NCI-H128 (cell line): ENCODE measurements around the gene KIAA1217.

Experiments used
- DNase-seq: peaks from one replicate; lab custom pipeline; 2025; ENCODE audit not compliant: unreplicated experiment; lab: John Stamatoyannopoulos, UW

The KIAA1217 gene

DNA sequence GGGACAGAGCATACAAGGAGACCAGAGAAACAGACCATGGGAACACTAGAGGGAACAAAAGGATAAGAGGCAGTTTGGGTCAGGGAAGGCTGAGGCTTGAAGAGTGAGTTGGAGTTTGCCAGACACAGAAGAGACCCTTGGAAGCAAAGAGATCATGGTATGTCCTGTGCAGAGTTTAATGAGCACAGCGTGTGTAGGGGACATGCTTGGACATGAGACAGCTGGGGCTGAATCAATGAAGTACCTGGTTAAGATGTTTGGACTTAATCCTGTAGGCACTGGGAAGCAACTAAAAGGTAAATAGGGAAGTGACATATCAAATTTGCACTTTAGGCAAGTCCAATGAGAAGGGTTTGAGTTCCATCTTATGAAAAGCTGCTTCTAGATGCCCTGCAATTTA, 79.6 kb downstream of the KIAA1217 start:
- DNase-seq: no peak

DNA sequence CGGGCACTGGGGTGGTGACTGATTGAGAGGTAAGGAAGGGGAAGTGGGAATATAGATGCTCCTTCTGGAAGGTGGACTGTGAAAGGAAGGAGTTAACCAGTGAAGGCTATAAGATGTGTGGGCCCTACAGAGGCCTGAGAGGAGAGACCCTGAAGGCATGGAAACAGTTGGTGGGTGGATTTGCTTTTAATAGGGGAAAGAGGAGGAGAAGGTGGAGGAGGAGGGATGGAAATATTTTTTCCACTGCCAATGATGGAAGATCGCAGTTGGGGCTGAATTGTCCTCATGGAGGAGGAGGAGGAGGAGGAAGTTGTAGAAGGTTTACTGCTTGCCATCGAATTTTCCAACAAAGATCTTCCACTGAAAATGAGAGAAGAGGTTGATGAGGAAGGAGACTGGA, 80.3 kb downstream of the KIAA1217 start:
- no peak for DNase-seq

- DNase-seq: no peak
Observed at GRCh38 chr10:24292304-24293293, 83.7 kb downstream of the KIAA1217 start.

- no peak for DNase-seq
Observed at GRCh38 chr10:24299578-24300260, 90.8 kb downstream of the KIAA1217 start.

DNA sequence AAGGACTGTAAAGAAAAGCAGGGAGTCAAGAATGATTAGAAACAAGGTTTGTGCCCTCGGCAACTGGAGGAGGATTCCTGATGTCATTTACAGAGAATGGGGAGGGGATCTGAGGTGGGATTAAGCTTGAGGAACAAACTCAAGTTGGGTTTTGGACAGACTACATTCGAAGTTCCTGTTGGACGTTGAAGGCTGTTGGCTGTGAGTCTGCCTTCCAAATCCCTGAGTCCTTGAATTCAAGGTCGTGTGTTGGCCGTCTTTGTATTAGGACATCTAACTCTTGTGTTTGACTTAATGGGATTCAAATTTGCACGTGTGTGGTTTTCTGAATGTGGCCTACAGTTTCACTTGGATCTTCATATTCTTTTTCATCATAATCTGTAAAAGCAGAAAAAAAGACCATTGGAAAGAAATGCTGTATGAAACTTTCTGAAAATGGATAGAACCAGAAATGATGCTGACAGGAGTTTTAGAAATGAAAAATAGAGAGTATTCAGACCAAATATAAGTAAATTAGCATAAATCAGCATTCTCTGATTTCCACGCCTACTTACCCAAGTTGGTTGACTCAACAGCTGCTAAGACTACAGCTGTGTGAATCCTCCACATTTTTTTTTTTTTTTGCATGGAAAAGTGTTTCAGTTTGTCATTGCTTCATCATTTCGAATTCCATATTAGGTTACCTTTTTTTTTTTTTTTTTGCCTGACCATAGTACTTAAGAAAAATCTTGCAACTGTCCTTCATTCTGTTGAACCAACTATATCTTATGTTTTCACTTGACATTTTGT, 94.8 kb downstream of the KIAA1217 start:
- no peak for DNase-seq

GRCh38 chr10:24305551-24306506, 96.9 kb downstream of the KIAA1217 start:
- no peak for DNase-seq

DNA sequence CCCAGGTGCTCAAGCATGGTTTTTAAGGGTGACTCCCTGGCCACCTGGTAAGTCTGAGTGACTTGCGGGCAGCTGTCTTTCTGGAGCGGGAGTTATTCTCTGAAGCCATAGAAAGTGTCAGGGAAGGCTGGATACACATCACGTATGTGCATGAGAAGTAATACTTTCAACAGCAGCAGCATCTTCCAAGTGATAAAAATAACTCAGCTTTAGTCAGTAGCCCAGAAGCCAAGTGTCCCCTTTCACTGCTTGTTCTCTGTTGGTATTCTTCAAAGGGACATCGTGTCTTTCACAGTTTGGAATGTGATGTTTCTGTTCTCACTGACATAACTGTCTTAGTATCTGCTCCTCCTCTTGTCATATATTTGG, 97.6 kb downstream of the KIAA1217 start:
- DNase-seq: no peak

DNA sequence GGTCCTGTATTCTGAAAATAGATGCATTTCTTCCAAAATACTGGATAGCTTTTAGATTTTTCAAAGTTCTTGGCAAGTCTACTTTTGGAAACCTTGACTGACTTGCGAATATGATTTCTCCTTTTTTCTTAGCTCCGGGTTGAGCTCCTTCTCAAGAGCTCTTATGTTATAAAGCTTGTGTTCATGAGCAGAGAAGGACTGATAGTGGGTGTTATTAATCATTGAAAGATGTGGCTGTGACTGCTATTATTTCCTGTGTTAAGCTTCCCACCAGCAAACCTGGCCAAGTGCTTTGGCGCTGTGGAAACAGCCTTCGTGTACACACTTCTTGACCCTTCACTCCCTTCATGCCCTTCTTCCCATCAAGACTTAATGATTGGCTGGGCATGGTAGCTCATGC, 98.2 kb downstream of the KIAA1217 start:
- no peak for DNase-seq

GRCh38 chr10:24307696-24308485, 99.0 kb downstream of the KIAA1217 start:
- no peak for DNase-seq

DNA sequence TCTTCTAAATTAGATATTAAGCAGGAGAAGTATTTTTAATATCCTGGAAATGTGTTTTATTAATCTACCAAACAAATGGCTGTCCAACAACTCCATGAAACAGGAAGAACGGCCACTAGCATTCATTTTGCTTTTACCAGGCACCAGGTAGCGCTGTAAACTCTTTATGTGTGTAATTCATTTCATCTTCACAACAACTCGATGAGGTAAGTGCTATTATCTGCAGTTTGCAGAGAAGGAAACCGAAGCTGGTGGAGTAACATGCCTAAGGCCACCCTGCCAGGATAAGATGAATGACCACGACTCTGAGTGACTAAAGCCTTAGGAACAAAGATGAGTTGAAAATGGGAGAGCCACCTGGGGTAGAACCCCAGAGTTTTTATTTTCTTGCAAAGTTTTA, 101.2 kb downstream of the KIAA1217 start:
- DNase-seq: no peak

DNA sequence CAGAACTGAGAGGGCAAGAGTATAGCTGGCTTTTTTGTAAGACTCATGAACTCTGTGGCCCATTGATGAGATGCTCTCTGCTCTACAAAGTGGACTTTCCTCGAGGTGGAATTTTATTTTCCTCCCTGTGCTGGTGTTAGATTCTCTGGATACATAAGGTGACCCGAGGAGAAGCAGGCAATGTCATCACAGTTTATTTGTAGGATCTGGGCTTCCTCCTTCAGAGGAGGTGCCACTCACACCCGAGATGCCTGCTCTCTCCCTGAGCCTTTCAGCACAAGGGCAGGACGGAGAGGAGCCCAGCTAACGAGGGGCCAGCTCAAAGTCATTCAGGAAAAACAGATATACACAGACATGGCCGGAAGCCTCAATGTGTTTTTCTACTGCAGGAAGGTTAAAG, 103.0 kb downstream of the KIAA1217 start:
- DNase-seq: no peak

DNA sequence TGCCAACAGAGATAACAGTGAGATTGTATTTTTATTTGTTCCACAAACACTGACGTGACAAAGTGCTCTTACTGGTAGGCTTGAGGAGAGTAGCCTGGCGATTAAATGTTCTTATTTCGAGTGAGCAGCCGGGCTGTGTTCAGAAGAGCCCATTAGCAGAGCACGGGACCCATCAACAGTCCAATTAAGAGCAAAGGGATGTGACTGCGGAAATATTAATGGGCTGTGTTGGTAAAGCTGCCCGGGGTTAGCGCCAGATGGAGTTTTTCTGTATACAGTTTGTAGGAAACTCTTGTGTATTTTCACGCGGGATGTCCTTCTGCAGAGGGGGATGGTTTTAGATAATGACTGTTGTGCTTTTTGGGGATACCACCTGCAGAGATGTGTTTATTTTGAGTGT, 104.3 kb downstream of the KIAA1217 start:
- peak; percentile 34 for DNase-seq

- DNase-seq: no peak
Observed at GRCh38 chr10:24315211-24315610, 106.3 kb downstream of the KIAA1217 start.

- DNase-seq: no peak
Observed at GRCh38 chr10:24318517-24318916, 109.6 kb downstream of the KIAA1217 start.

DNA sequence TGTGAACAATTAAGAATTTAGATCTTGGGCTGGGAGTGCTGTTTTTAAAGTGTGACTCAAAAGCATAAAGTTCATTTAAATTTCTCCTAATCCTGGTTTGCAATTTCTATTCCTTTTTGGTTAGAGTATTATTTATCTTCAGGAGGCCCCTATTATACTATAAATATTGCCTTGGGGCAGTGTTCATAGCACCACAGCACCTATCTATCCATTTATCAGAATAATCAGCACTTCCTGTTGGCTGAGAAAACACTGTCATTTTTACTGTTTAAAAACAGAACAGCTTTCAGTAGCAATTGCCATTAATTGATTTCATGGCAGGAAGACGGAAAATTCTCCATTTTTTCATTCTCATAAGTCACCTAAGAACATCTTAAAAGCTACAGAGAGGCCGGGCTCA, 111.4 kb downstream of the KIAA1217 start:
- DNase-seq: no peak

- no peak for DNase-seq
Observed at GRCh38 chr10:24324651-24325050, 115.7 kb downstream of the KIAA1217 start.

DNA sequence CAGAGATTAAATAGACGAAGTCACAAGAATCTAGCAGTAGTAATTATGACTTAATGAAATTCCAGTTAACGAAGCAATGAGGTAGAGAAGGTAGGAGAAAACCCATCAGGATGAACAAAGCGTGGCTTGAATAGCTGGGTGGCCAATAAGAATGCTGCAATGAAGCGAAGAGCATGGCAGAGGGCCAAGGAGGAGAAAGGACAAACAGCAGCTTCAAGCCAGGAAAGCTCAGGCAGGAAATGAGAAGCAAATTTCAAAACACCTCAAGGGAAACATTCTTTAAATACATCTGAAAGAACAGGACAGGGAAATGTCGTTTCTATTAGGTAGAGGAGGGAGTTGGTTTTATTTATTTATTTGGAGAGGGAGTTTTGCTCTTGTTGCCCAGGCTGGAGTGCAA, 122.5 kb downstream of the KIAA1217 start:
- DNase-seq: no peak

DNA sequence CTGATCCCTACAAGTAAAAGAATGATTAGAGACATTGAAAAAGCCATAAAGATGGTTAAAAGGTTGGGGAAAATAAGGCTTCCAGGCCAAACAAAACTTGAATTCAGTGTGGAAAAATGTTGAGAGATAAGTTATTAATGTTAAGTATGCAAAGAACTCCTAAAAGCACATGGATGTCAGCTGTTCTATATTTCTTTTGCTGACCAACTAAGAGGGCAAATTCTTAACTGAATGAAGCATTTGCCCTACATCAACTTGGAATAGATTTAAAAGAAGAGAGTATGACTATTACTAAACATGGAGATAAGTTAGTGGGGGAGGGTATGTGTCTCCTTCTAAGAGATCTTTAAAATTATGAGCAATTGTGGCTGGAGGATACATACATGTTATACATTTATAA, 124.8 kb downstream of the KIAA1217 start:
- no peak for DNase-seq

GRCh38 chr10:24334279-24334939, 125.5 kb downstream of the KIAA1217 start:
- DNase-seq: no peak
